GM19025 (cell line): ENCODE measurements around the gene ENTPD7.
"Not testable (repeated sequence)": the region's sequence is repeated elsewhere in the genome, so short reads cannot be mapped to it uniquely, and the experiment has no call there.

ENCODE experiments used
- ATAC-seq: cut with Tn5 transposase; IDR thresholded peaks from one replicate; pipeline ENCODE4 v1.9.1; 2021; ENCODE audit warnings: mild to moderate bottlenecking, low read depth, moderate library complexity; ENCODE audit not compliant: unreplicated experiment

The ENTPD7 gene

GRCh38 chr10:99682032-99682431 lies 22.7 kb downstream of the ENTPD7 start:
- ATAC-seq: no peak

DNA sequence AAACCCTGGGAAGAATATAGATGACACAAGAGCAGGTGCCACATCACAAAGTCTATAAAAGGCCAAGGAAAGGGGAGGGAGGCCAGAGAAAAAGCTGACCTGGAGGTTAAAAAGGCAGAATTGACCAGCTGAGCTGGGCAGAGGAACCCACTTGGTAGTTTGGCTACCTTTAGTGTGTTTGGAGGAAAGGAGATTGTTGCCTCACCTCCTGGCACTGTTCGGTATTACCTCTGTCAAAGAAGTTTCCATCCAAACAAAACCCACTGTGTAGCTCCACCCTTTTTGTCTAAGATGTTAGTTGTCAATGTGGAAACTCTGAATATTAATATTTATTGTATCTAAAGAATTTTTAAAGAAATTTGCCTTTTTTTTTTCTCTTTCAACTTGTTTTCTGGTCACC lies 23.4 kb downstream of the ENTPD7 start:
- ATAC-seq: no peak

GRCh38 chr10:99685597-99685967 lies 26.3 kb downstream of the ENTPD7 start:
- ATAC-seq: peak; percentile 93

GRCh38 chr10:99689461-99689860 lies 30.2 kb downstream of the ENTPD7 start:
- ATAC-seq: no peak

DNA sequence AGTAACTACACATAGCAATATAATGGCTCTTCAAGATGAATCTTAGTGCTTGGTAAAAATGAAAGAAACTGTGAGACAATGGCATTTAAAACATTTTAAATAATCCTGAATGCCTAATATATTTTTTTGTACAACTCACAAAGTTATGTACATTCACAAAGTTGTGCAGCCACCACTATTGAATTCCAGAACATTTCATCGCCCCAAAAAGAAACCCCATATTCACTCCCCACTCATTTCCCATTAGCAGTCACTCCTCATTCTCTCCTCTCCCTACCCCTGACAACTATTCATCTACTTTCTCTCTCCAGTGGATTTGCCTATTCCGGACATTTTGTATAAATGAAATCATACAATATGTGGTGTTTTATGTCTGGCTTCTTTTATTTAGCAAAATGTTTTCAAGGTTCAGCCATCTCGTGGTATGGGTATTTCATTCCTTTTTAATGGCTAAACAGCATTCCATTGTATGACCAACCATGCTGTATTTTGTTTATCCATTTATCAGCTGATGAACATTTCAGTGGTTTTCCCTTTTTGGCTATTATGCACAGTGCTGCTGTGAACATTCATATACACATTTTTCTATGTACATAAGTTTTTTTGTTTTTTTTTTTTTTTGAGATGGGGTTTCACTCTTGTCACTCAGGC lies 34.7 kb downstream of the ENTPD7 start:
- no peak for ATAC-seq

DNA sequence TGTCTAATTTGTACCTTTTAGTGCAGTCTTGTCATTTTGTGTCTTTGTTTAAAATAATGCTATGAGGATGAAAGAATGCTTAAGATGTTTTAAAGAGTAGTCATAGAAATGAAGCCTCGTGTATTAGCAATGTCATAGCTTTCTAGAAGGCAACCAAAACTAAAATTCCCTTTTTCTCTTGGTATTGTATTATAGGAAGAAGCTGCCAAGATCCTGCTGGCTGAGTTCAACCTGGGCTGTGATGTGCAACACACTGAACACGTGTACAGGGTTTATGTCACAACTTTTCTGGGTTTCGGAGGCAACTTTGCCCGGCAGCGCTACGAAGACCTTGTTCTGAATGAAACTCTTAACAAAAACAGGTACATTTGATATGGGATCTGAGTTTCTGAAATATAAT lies 36.5 kb downstream of the ENTPD7 start:
- ATAC-seq: no peak

DNA sequence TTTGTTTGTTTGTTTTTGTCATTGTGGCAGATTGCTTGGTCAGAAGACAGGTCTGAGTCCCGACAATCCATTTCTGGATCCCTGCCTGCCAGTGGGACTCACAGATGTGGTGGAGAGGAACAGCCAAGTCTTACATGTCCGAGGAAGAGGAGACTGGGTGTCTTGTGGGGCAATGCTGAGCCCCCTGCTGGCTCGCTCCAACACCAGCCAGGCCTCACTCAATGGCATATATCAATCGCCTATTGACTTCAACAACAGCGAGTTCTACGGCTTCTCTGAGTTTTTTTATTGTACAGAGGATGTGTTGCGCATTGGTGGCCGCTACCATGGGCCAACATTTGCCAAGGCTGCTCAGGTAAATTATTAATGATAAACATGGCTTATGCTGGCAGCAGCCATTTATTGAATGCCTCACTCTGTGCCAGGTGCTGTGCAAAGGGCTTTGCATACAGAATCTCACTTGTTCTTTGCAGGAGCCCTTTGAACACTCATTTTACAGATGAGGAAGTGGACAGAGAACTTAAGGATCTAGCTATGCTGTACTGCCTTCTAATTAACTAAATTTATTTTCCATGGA lies 39.3 kb downstream of the ENTPD7 start:
- ATAC-seq: no peak

- no peak for ATAC-seq
Measured at GRCh38 chr10:99700649-99701048, 41.3 kb downstream of the ENTPD7 start.

DNA sequence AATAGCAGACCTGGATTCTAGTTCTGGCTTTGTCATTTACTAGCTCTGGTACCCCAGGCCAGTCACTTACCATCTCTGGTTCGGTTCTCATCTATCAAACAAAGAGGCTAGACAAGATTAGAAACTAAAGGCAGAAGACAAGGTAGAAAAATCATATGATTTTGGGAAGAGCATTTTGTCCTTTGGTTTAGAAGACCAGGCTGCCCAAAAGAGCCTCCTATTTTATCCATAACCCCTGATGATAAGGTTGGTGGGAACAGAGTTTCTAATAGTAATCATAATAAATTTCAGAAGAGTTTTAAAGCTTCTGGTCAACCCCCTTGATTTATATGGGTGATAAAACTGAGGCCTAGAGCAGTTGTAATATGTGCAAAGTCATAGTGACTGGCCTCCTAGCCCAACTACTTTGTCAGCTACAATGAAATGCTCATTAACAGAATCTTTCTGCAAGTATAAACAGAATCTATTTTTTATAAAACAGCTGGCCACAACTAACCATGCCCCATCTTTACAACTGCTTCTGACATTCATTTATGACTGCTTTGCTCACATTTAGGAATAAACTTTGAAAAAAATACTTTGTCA lies 49.2 kb downstream of the ENTPD7 start:
- no peak for ATAC-seq

DNA sequence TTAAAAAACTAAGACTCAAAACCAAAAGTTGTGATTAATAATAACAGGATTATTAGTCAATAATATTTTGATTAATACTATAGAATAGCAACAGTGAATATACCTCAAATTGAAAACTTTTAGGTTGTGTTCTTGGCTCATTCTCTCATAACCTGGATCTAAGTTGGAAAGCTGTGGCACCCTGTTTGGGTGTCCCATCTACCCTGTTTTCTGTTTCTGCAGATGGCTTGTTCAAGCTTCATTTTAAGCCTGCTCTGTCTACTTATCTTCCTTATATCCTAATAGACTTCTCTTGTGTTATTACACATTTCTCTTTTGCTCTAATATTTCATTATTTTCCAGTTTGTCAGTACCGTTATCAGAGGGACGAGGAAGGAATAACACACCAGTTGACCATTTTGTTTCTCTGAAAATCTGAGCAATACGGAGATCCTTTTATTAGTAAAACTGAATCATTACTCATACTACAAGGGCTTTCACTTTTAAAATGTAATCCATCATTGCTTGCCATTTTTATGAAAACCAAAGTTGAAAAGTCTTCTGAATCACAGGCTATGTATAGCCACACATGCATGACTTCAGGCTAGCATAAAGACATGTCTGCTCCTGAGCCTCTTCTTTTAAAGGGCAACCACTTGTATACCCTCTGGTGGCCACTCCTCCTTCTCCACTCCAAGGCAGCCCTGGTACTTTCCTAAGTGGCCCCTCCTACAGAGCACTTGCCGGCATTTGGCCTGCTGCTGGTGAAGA lies 50.3 kb downstream of the ENTPD7 start:
- peak; percentile 82 for ATAC-seq

GRCh38 chr10:99711129-99711719 lies 51.9 kb downstream of the ENTPD7 start:
- no peak for ATAC-seq

DNA sequence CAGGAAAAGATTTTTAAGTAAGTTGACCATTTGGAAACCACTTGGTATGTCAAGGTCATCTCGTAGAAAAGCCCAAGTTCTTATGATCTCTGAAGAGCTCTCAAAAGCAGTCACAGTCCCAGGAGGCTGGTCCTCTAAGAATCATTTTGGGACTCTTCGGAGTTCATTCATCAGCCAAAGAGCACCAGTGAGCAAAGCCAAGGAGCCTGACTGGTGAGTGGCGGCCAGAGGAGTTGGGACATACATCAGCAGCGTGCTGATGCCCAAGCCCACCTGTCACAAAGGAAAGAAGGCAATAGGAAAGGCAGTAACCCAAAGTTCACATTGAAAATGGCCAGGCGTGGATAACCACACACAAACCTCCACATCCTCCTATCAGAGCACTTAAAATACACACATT lies 55.1 kb downstream of the ENTPD7 start:
- ATAC-seq: no peak

DNA sequence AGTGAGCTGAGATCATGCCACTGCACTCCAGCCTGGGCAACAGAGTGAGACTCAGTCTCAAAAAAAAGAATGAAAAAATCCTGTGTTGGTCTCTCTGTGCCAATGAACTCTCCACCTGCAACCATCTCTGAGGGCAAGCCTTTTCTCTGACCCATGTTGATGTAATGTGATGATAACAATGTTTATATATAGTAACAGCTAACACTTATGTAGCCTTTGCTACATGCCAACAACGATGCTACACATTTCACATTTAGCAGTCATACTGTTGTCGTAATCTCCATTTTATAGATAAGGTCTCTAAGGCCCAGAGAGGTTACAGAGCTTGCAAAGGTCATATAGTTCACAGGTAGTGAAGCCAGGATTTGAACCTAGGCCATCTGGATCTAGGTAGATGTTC lies 61.1 kb downstream of the ENTPD7 start:
- ATAC-seq: no peak

DNA sequence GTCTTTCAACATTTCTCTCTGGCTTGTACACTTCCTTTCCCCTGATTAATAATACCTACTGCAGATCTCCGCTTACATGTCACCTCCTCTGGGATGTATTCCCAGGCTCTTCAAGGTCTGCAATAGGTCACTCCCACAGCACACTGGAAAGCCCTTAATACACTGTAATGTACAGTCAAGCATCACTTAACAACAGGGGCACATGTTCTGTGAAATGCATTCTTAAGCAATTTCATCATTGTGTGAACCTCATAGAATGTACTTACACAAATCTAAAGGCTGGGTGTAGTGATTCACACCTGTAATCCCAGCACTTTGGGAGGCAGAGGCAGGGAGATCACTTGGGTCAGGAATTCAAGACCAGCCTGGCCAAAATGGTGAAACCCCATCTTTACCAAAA lies 70.7 kb downstream of the ENTPD7 start:
- ATAC-seq: no peak

DNA sequence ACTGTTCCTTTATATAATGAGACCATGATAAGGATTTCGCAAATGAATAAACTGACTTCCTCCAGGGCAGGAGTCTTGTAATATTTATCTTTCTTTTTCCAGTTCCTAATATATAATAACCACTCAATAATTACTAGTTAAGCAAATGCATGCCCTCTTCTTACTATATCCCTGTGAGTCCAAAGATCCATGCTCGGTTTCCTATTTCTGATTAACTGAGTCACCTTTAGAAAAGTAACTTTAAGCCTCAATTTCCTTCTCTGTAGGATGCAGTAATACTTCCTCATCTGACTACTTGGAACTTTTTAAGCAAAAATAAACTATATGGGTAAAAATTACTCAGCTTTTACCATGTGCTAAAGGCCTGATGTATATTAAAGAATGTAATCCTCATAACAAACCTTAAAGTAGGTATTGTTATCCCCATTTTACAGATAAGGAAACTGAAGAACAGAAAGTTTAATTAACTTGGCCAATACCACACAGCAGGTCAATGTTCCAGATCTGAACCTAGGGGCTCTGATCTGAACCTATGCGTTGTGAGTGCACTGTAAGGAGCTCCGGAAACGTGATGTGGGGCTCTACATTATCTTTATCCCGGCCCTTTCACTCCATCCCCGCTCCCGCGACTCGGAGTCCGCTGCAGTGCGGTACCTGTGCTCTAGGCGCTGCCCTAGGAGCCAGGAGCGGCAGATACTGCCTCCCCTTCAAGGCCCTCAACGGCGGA lies 72.2 kb downstream of the ENTPD7 start:
- peak; percentile 32 for ATAC-seq

- peak; percentile 73 for ATAC-seq
Measured at GRCh38 chr10:99732033-99732842, 72.9 kb downstream of the ENTPD7 start, which contains the start of the genes COX15 and CUTC. TSS of gene COX15 (minus strand) at chr10:99732127. CDS start at chr10:99732049, 78 bp downstream. TSS of gene CUTC (plus strand) at chr10:99732234. CDS start at chr10:99732349, 115 bp downstream.

GRCh38 chr10:99733366-99733765 lies 74.1 kb downstream of the ENTPD7 start:
- no peak for ATAC-seq

DNA sequence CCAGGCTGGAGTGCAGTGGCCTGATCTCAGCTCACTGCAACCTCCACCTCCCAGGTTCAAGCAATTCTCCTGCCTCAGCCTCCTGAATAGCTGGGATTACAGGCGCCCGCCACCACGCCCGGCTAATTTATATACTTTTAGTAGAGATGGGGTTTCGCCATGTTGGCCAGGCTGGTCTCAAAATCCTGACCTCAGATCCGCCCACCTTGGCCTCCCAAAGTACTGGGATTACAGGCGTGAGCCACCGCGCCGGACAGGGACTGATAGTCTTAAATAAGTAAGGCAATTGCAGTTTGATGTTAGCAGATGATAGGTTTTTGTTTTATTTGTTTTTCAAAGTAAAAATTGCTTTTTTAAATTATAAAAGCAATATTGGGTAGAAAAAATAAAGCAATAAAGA lies 74.8 kb downstream of the ENTPD7 start:
- ATAC-seq: not testable (repeated sequence)

DNA sequence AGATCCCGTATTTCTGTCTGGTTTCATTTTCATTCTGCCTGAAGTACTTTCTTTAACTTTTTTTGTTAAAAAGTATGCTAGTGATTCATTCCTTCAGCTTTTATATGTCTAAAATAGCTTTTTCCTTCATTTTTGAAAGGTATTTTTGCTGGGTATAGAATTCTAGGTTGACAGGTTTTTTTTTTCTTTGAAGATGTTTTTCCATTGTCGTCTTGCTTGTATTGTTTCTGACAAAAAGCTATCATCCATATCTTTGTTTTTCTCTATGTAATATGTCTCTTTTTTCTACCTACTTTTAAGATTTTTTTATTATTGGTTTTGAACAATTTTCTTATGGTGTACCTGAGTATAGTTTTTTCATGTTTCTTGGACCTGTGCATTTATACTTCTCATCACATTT lies 81.0 kb downstream of the ENTPD7 start:
- ATAC-seq: no peak
